ENCODE results near the gene CD63. TPM values are rescaled to one million over a fixed set of nuclear protein-coding genes. Genes with fewer than 3 reads are reported as not detected.
A peak's percentile ranks its signal among the peaks of the same experiment; 100 is the strongest.
"Not testable (repeated sequence)": the region's sequence is repeated elsewhere in the genome, so short reads cannot be mapped to it uniquely, and the experiment has no call there.

Gene CD63
- 1,000 to 10,000 TPM in 1 of 8 experiments, 100 to 1,000 TPM in 7; 313 to 1,570 (median 525) TPM for total RNA-seq

- H3K4me3 ChIP-seq, result peak within 1 kb of the TSS; percentile 53 to 98 (median 67)
- WGBS, 10 experiments, result 0 to 5% (median 0%) methylated on average over 5 to 22 of the region's 61 CpGs; no CpG with 5 or more reads in 5 of the 10 experiments
- in situ Hi-C loops (cut with MboI; ENCODE audit: low pct_unique_long_range_greater_than_20kb in 2 of 9, low sequenced_read_pairs in 9 of 9, unreplicated experiment in 9 of 9), result loop anchor here in 4 of 9 experiments (25.0 kb wide), 2 partner anchors 208 to 308 kb away; partner anchors contain the start of genes DGKA (in 3 of the 4), PYM1 (in 3 of the 4) and RPS26 (in 2 of the 4)
- ATAC-seq (replicated peaks in 6 of 8), result peak; percentile 53 to 75 (median 72)
- peak within 1 kb of the TSS; percentile 95 to 96 for H3K27ac ChIP-seq
- peaks cover 10 to 18% of the 10 kb centered on the region in 2 donors for H3K4me1 ChIP-seq (replicated peaks in 1 of 2)
Measured at GRCh38 chr12:55728939-55729818, at the start of gene CD63. Gene CD63, minus strand, starts transcription at chr12:55729009. Its CDS starts 668 bp downstream, at chr12:55728341.

GRCh38 chr12:55777856-55778255 is 49.0 kb upstream of the CD63 start:
- no peak for ATAC-seq (replicated peaks in 6 of 8)
- in situ Hi-C loops (cut with MboI; ENCODE audit: low pct_unique_long_range_greater_than_20kb in 2 of 9, low sequenced_read_pairs in 9 of 9, unreplicated experiment in 9 of 9), result no loop called here
- no peak overlapping the region for H3K4me3 ChIP-seq
- WGBS, 10 experiments, result 80 to 100% (median 92%) methylated on average over 1 to 3 of the region's 3 CpGs; no CpG with 5 or more reads in 1 of the 10 experiments
- H3K4me1 ChIP-seq (replicated peaks in 1 of 2), result no peaks in the 10 kb centered on the region
- H3K27ac ChIP-seq, result no peak overlapping the region

- Histone ChIP-seq H3K4me3 (no peak overlapping the region), H3K4me1 (replicated peaks in 1 of 2) (peaks cover 0 to 4% of the 10 kb centered on the region in 2 donors), H3K27ac (no peak overlapping the region)
- in situ Hi-C loops (cut with MboI; ENCODE audit: low pct_unique_long_range_greater_than_20kb in 2 of 9, low sequenced_read_pairs in 9 of 9, unreplicated experiment in 9 of 9), result no loop called here
- ATAC-seq (replicated peaks in 6 of 8), result no peak
- 83 to 100% (median 90%) methylated on average over 1 to 6 of the region's 6 CpGs; no CpG with 5 or more reads in 1 of the 10 experiments for WGBS, 10 experiments
Measured at GRCh38 chr12:55771736-55772135, 42.9 kb upstream of the CD63 start.

- peaks cover 15 to 26% of the 10 kb centered on the region in 2 donors for H3K4me1 ChIP-seq (replicated peaks in 1 of 2)
- in situ Hi-C loops (cut with MboI; ENCODE audit: low pct_unique_long_range_greater_than_20kb in 2 of 9, low sequenced_read_pairs in 9 of 9, unreplicated experiment in 9 of 9), result no loop called here
- 87 to 100% (median 100%) methylated on average over 1 to 4 of the region's 4 CpGs; no CpG with 5 or more reads in 3 of the 10 experiments for WGBS, 10 experiments
- no peak overlapping the region for H3K4me3 ChIP-seq
- no peak for ATAC-seq (replicated peaks in 6 of 8)
- H3K27ac ChIP-seq, result no peak overlapping the region
Measured at GRCh38 chr12:55767156-55767555, 38.3 kb upstream of the CD63 start.

GRCh38 chr12:55765736-55766290 is 37.0 kb upstream of the CD63 start:
- Histone ChIP-seq H3K4me3 (no peak overlapping the region), H3K27ac (peak overlapping the region; percentile 45 to 49), H3K4me1 (replicated peaks in 1 of 2) (peaks cover 15 to 24% of the 10 kb centered on the region in 2 donors)
- in situ Hi-C loops (cut with MboI; ENCODE audit: low pct_unique_long_range_greater_than_20kb in 2 of 9, low sequenced_read_pairs in 9 of 9, unreplicated experiment in 9 of 9), result no loop called here
- WGBS, 10 experiments, result 0 to 80% (median 38%) methylated on average over 1 to 2 of the region's 5 CpGs; no CpG with 5 or more reads in 6 of the 10 experiments
- ATAC-seq (replicated peaks in 6 of 8), result peak in 5 of 8 experiments; percentile 32 to 68 (median 62)

GRCh38 chr12:55762646-55763045 is 33.8 kb upstream of the CD63 start:
- in situ Hi-C loops (cut with MboI; ENCODE audit: low pct_unique_long_range_greater_than_20kb in 2 of 9, low sequenced_read_pairs in 9 of 9, unreplicated experiment in 9 of 9), result no loop called here
- H3K27ac ChIP-seq, result no peak overlapping the region
- no peak for ATAC-seq (replicated peaks in 6 of 8)

GRCh38 chr12:55760663-55761062 is 31.9 kb upstream of the CD63 start:
- 76 to 100% (median 96%) methylated on average over 1 to 6 of the region's 6 CpGs; no CpG with 5 or more reads in 3 of the 10 experiments for WGBS, 10 experiments
- ATAC-seq (replicated peaks in 6 of 8), result no peak
- H3K4me3 ChIP-seq, result no peak overlapping the region
- in situ Hi-C loops (cut with MboI; ENCODE audit: low pct_unique_long_range_greater_than_20kb in 2 of 9, low sequenced_read_pairs in 9 of 9, unreplicated experiment in 9 of 9), result no loop called here
- peaks cover 8 to 11% of the 10 kb centered on the region in 2 donors for H3K4me1 ChIP-seq (replicated peaks in 1 of 2)
- H3K27ac ChIP-seq, result no peak overlapping the region

More at GRCh38 chr12:55762646-55763045, 33.8 kb upstream of the CD63 start:
- H3K4me3 ChIP-seq, result no peak overlapping the region
- H3K4me1 ChIP-seq (replicated peaks in 1 of 2), result peaks cover 15 to 24% of the 10 kb centered on the region in 2 donors

- WGBS, 10 experiments, result 100% methylated on average over 1 to 4 of the region's 4 CpGs; no CpG with 5 or more reads in 6 of the 10 experiments
- H3K4me3 ChIP-seq; H3K27ac ChIP-seq; ATAC-seq (replicated peaks in 6 of 8); H3K4me1 ChIP-seq (replicated peaks in 1 of 2); in situ Hi-C loops (cut with MboI; ENCODE audit: low pct_unique_long_range_greater_than_20kb in 2 of 9, low sequenced_read_pairs in 9 of 9, unreplicated experiment in 9 of 9): not testable (repeated sequence)
Measured at GRCh38 chr12:55758575-55758974, 29.8 kb upstream of the CD63 start.

GRCh38 chr12:55757701-55758100 is 28.9 kb upstream of the CD63 start:
- no peaks in the 10 kb centered on the region for H3K4me1 ChIP-seq (replicated peaks in 1 of 2)
- H3K27ac ChIP-seq, result no peak overlapping the region
- WGBS, 10 experiments, result 40 to 100% (median 67%) methylated on average over 1 to 2 of the region's 2 CpGs; no CpG with 5 or more reads in 1 of the 10 experiments
- no peak for ATAC-seq (replicated peaks in 6 of 8)
- no peak overlapping the region for H3K4me3 ChIP-seq
- in situ Hi-C loops (cut with MboI; ENCODE audit: low pct_unique_long_range_greater_than_20kb in 2 of 9, low sequenced_read_pairs in 9 of 9, unreplicated experiment in 9 of 9), result no loop called here

GRCh38 chr12:55755246-55755645 is 26.4 kb upstream of the CD63 start:
- H3K27ac ChIP-seq, result no peak overlapping the region
- 17 to 94% (median 71%) methylated on average over 1 to 2 of the region's 2 CpGs for WGBS, 10 experiments
- no peaks in the 10 kb centered on the region for H3K4me1 ChIP-seq (replicated peaks in 1 of 2)
- no peak overlapping the region for H3K4me3 ChIP-seq
- in situ Hi-C loops (cut with MboI; ENCODE audit: low pct_unique_long_range_greater_than_20kb in 2 of 9, low sequenced_read_pairs in 9 of 9, unreplicated experiment in 9 of 9), result no loop called here
- ATAC-seq (replicated peaks in 6 of 8), result no peak

- Histone ChIP-seq H3K4me3 (no peak overlapping the region), H3K4me1 (replicated peaks in 1 of 2) (peaks cover 19 to 26% of the 10 kb centered on the region in 2 donors), H3K27ac (no peak overlapping the region)
- no peak for ATAC-seq (replicated peaks in 6 of 8)
- 79 to 100% (median 95%) methylated on average over 1 to 6 of the region's 18 CpGs; no CpG with 5 or more reads in 5 of the 10 experiments for WGBS, 10 experiments
- in situ Hi-C loops (cut with MboI; ENCODE audit: low pct_unique_long_range_greater_than_20kb in 2 of 9, low sequenced_read_pairs in 9 of 9, unreplicated experiment in 9 of 9), result loop anchor here in 4 of 9 experiments (10.0 to 25.0 kb wide), 3 partner anchors 46 to 289 kb away; partner anchors contain the start of genes DGKA (in 3 of the 4), PYM1 (in 3 of the 4) and RPS26 (in 2 of the 4)
Measured at GRCh38 chr12:55748230-55748993, 19.6 kb upstream of the CD63 start.

- no peak overlapping the region for H3K4me3 ChIP-seq
- no peak overlapping the region for H3K27ac ChIP-seq
- H3K4me1 ChIP-seq (replicated peaks in 1 of 2), result peaks cover 23 to 28% of the 10 kb centered on the region in 2 donors
- no peak for ATAC-seq (replicated peaks in 6 of 8)
- in situ Hi-C loops (cut with MboI; ENCODE audit: low pct_unique_long_range_greater_than_20kb in 2 of 9, low sequenced_read_pairs in 9 of 9, unreplicated experiment in 9 of 9), result loop anchor here in 4 of 9 experiments (10.0 to 25.0 kb wide), 3 partner anchors 48 to 290 kb away; partner anchors contain the start of genes DGKA (in 3 of the 4), PYM1 (in 3 of the 4) and RPS26 (in 2 of the 4)
Measured at GRCh38 chr12:55746913-55747231, 18.1 kb upstream of the CD63 start.

All from motor neuron (in vitro differentiated cells).